ENCODE results near the gene TMEM243.

The TMEM243 gene

GRCh38 chr7:87187120-87187519 is 32.4 kb downstream of the TMEM243 start (continued):
- no peak for TF ChIP-seq TSHZ2 (CRISPR knock-in tag; IDR thresholded peaks at IDR 0.05)

- TF ChIP-seq PATZ1 (CRISPR knock-in tag; IDR thresholded peaks at IDR 0.05; ENCODE audit: borderline replicate concordance) = no peak
- TF ChIP-seq, protein P1, sequence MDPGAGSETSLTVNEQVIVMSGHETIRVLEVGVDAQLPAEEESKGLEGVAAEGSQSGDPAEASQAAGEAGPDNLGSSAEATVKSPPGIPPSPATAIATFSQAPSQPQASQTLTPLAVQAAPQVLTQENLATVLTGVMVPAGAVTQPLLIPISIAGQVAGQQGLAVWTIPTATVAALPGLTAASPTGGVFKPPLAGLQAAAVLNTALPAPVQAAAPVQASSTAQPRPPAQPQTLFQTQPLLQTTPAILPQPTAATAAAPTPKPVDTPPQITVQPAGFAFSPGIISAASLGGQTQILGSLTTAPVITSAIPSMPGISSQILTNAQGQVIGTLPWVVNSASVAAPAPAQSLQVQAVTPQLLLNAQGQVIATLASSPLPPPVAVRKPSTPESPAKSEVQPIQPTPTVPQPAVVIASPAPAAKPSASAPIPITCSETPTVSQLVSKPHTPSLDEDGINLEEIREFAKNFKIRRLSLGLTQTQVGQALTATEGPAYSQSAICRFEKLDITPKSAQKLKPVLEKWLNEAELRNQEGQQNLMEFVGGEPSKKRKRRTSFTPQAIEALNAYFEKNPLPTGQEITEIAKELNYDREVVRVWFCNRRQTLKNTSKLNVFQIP (CRISPR knock-in tag; IDR thresholded peaks at IDR 0.05; ENCODE audit: borderline replicate concordance, low read depth) = no peak
- TF ChIP-seq ZFP3 (CRISPR knock-in tag; IDR thresholded peaks at IDR 0.05) = no peak
- no peak for TF ChIP-seq CREB5 (CRISPR knock-in tag; IDR thresholded peaks at IDR 0.05; ENCODE audit: low read depth)
- no peak for TF ChIP-seq CSDC2 (CRISPR knock-in tag; IDR thresholded peaks at IDR 0.05)
- TF ChIP-seq TCF4 (CRISPR knock-in tag; IDR thresholded peaks at IDR 0.05; ENCODE audit: borderline replicate concordance) = no peak
- no peak for TF ChIP-seq BACH2 (CRISPR knock-in tag; IDR thresholded peaks at IDR 0.05; ENCODE audit: borderline replicate concordance)
- no peak for ATAC-seq
These were observed 40.4 kb downstream of the TMEM243 start for GRCh38 chr7:87179180-87179579.

DNA sequence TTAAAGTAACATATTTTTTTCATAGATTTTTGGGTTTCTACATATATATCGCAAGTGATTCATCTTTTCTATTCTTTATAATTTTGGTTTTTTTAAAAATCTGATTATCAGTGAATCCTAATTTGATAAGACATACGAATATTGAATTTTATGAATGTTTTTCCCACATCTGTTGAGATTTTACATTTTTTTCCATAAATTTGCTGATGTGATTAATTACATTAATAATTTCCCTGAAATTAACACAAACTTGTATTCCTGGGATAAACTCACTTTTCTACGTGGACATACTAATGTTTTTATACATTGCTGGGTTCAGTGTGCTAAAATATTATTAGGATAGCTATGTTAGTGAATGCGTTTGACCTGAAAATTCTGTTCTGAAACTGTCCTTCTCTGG is 41.2 kb downstream of the TMEM243 start:
- ATAC-seq = no peak
- TF ChIP-seq, protein P2, sequence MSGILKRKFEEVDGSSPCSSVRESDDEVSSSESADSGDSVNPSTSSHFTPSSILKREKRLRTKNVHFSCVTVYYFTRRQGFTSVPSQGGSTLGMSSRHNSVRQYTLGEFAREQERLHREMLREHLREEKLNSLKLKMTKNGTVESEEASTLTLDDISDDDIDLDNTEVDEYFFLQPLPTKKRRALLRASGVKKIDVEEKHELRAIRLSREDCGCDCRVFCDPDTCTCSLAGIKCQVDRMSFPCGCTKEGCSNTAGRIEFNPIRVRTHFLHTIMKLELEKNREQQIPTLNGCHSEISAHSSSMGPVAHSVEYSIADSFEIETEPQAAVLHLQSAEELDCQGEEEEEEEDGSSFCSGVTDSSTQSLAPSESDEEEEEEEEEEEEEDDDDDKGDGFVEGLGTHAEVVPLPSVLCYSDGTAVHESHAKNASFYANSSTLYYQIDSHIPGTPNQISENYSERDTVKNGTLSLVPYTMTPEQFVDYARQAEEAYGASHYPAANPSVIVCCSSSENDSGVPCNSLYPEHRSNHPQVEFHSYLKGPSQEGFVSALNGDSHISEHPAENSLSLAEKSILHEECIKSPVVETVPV (CRISPR knock-in tag; IDR thresholded peaks at IDR 0.05) = no peak
- no peak for TF ChIP-seq RARB (CRISPR knock-in tag; IDR thresholded peaks at IDR 0.05)
- TF ChIP-seq ISL1 (CRISPR knock-in tag; IDR thresholded peaks at IDR 0.05) = no peak
- no peak for TF ChIP-seq ARNTL (CRISPR knock-in tag; IDR thresholded peaks at IDR 0.05; ENCODE audit: borderline replicate concordance, low read depth)
- no peak for TF ChIP-seq ZFP3 (CRISPR knock-in tag; IDR thresholded peaks at IDR 0.05)
- no peak for TF ChIP-seq SNAI2 (CRISPR knock-in tag; IDR thresholded peaks at IDR 0.05)
- no peak for TF ChIP-seq BACH2 (CRISPR knock-in tag; IDR thresholded peaks at IDR 0.05; ENCODE audit: borderline replicate concordance)
- no peak for TF ChIP-seq TCF4 (CRISPR knock-in tag; IDR thresholded peaks at IDR 0.05; ENCODE audit: borderline replicate concordance)
- no peak for TF ChIP-seq ESRRG (CRISPR knock-in tag; IDR thresholded peaks at IDR 0.05)
- TF ChIP-seq PPARA (CRISPR knock-in tag; IDR thresholded peaks at IDR 0.05; ENCODE audit: borderline replicate concordance) = no peak
- TF ChIP-seq OSR1 (CRISPR knock-in tag; IDR thresholded peaks at IDR 0.05) = no peak
- TF ChIP-seq TSHZ2 (CRISPR knock-in tag; IDR thresholded peaks at IDR 0.05) = no peak
- no peak for TF ChIP-seq PATZ1 (CRISPR knock-in tag; IDR thresholded peaks at IDR 0.05; ENCODE audit: borderline replicate concordance)
- TF ChIP-seq ZNF8 (CRISPR knock-in tag; IDR thresholded peaks at IDR 0.05) = no peak
- no peak for TF ChIP-seq CREB5 (CRISPR knock-in tag; IDR thresholded peaks at IDR 0.05; ENCODE audit: low read depth)
- no peak for TF ChIP-seq CSDC2 (CRISPR knock-in tag; IDR thresholded peaks at IDR 0.05)

All from SK-N-SH treated with all-trans-retinoic acid at 6 μM for 48 hours (cell line).